K562 (cell line): ENCODE measurements around the gene ARMC7. TPM values are rescaled to one million over a fixed set of nuclear protein-coding genes. Genes with fewer than 3 reads are reported as not detected.

Experiments used
- CTBP1 ChIP-seq: fragments of 450-650 bp; IDR thresholded peaks from 2 replicates; pipeline ENCODE4 v1.6.1; 2016; ENCODE audit warnings: borderline replicate concordance
- FOXA1 ChIP-seq: fragments of 450-650 bp; IDR thresholded peaks from 2 replicates; pipeline ENCODE4 v1.6.1; 2016; ENCODE audit warnings: mild to moderate bottlenecking, borderline replicate concordance
- HMG20A ChIP-seq: fragments of 450-650 bp; formaldehyde crosslinking; conservative IDR thresholded peaks from 2 replicates; pipeline ENCODE4 v1.4.0; 2020; ENCODE audit warnings: mild to moderate bottlenecking, mixed read lengths
- ID3 ChIP-seq, 2 experiments: fragments of 250-450 bp in 1 of 2; fragments of 450-650 bp in 1 of 2; sonication (Bioruptor Pico) in 1 of 2; IDR thresholded peaks; 2 replicates each; pipeline versions ENCODE4 v1.6.1 to v1.8.0; 2016 to 2021; ENCODE audit warnings: mild to moderate bottlenecking in 2 of 2, moderate library complexity in 2 of 2, missing compliant biosample characterization in 1 of 2, missing genetic modification characterization in 1 of 2
- ZBTB40 ChIP-seq, 2 experiments: fragments of 450-650 bp in 1 of 2; sonication (generic) in 1 of 2; formaldehyde crosslinking in 1 of 2; IDR thresholded peaks; 2 replicates each; pipeline versions ENCODE4 v1.7.1 to v1.9.0; 2016 to 2022; ENCODE audit warnings: inconsistent platforms in 1 of 2, mild to moderate bottlenecking in 1 of 2, missing genetic modification reagents in 1 of 2
- polyA plus RNA-seq, 8 experiments: library from polyadenylated mRNA; depleted of rRNA in 4 of 8; stranded (reverse) in 5 of 8; unstranded in 3 of 8; fragments of >200 nt; fragmentation: Nextera tagmentation in 2 of 8; fragmentation: Illumina TruSeq in 1 of 8; extraction: Ambion mirVana in 2 of 8; extraction: Trizol in 1 of 8; gene quantifications; 2 replicates each; pipeline versions ENCODE4 v1.2.1 to v1.2.3, GENCODE V29; 2011 to 2014; ENCODE audit warnings: inconsistent platforms in 1 of 8, missing spikeins in 1 of 8
- total RNA-seq, 7 experiments: library from RNA; depleted of rRNA in 6 of 7; stranded (reverse); fragments of >200 nt in 6 of 7; fragmentation: Illumina TruSeq in 2 of 7; extraction: Trizol in 2 of 7; gene quantifications; 2 replicates each; pipeline versions ENCODE4 v1.2.1 to v1.2.3, GENCODE V29; 2011 to 2021; ENCODE audit warnings: low replicate concordance in 1 of 7

The ARMC7 gene
- total and polyA plus RNA-seq, 9 of the 15 experiments (the other 6 are each of a cell fraction or from before 2014, with no cell fraction given): 1.4 to 15.2 (median 5.9) TPM

GRCh38 chr17:75102385-75102821 is 7.4 kb upstream of the ARMC7 start (continued):
- TF ChIP-seq ZBTB40 (IDR thresholded peaks at IDR 0.05): peak; percentile 13; the same call in 1 of the 2 replicates
- no peak for TF ChIP-seq ZBTB40 (CRISPR knock-in tag; IDR thresholded peaks at IDR 0.05)
- TF ChIP-seq ID3 (CRISPR knock-in tag; IDR thresholded peaks at IDR 0.05): no peak
- TF ChIP-seq ID3 (tag; IDR thresholded peaks at IDR 0.05): no peak
- no peak for TF ChIP-seq FOXA1
- peak; percentile 70 for TF ChIP-seq CTBP1
- no peak for TF ChIP-seq HMG20A (CRISPR knock-in tag)
